T-cell (primary cell): ENCODE data around the gene GRM1. TPM values are rescaled to one million over a fixed set of nuclear protein-coding genes. Genes with fewer than 3 reads are reported as not detected.
A peak's percentile ranks its signal among the peaks of the same experiment; 100 is the strongest.

Experiments used
- ATAC-seq, 4 experiments: fragments of 200-7000 bp in 3 of 4; fragments of 150-1000 bp in 1 of 4; cut with Tn5 transposase; replicated peaks in 1 of 4; 1 replicate in 3 of 4; 2 replicates in 1 of 4; pipeline ENCODE4 v1.10.0; 2021; ENCODE audit warnings: moderate library complexity in 3 of 4, mild to moderate bottlenecking in 2 of 4, moderate number of reproducible peaks in 1 of 4
- CTCF ChIA-PET, 2 donors: fragments of 300-600 bp; sonication (Branson Sonifier 250); formaldehyde crosslinking; loops; one replicate each; lab custom pipeline; 2022; ENCODE audit warnings: antibody characterized with exemption in 2 of 2; lab: Charles Lee
- POLR2A ChIA-PET, 2 donors: fragments of 300-600 bp; sonication (Branson Sonifier 250); formaldehyde crosslinking; loops; one replicate each; lab custom pipeline; 2022; ENCODE audit warnings: antibody characterized with exemption in 2 of 2; lab: Charles Lee
- DNase-seq, 35 experiments: peaks; one replicate each; pipeline versions ENCODE4 v3.0.0 to v3.0.0-alpha.2; 2013 to 2023
- H3K27ac ChIP-seq: one replicate; pipeline ENCODE4 v1.5.1; 2013; ENCODE audit warnings: low read length
- H3K27me3 ChIP-seq, 2 experiments: replicated peaks in 1 of 2; 1 replicate in 1 of 2; 2 replicates in 1 of 2; pipeline versions ENCODE4 v1.6.1 to v1.7.0; 2013; ENCODE audit warnings: low read length in 1 of 2, mixed read lengths in 1 of 2; ENCODE audit not compliant: control insufficient read depth in 2 of 2, insufficient read depth in 2 of 2; ENCODE audit errors: extremely low read depth in 1 of 2
- H3K36me3 ChIP-seq, 2 donors: 1 replicate in 1 of 2; 2 replicates in 1 of 2; pipeline versions ENCODE4 v1.6.1 to v1.7.0; 2013; ENCODE audit warnings: low read length in 1 of 2; ENCODE audit not compliant: control insufficient read depth in 2 of 2, insufficient read depth in 1 of 2; ENCODE audit errors: extremely low read depth in 1 of 2
- H3K4me1 ChIP-seq, 2 experiments: 1 replicate in 1 of 2; 2 replicates in 1 of 2; pipeline versions ENCODE4 v1.6.1 to v1.7.0; 2013; ENCODE audit warnings: low read length in 2 of 2, mixed read lengths in 1 of 2; ENCODE audit not compliant: insufficient read depth in 2 of 2, control insufficient read depth in 1 of 2; ENCODE audit errors: extremely low read depth in 1 of 2
- H3K4me3 ChIP-seq, 2 donors: 1 replicate in 1 of 2; 2 replicates in 1 of 2; pipeline versions ENCODE4 v1.5.1 to v1.7.0; 2013; ENCODE audit warnings: mild to moderate bottlenecking in 2 of 2, low read length in 1 of 2, moderate library complexity in 1 of 2; ENCODE audit not compliant: control insufficient read depth in 1 of 2; ENCODE audit errors: extremely low read depth in 1 of 2
- H3K9me3 ChIP-seq: 2 replicates; pipeline ENCODE4 v1.7.0; 2013
- H3K27ac Mint-ChIP-seq, 2 donors: one replicate each; pipeline ENCODE4 v1.8.0; 2020 to 2021; ENCODE audit warnings: mild to moderate bottlenecking in 2 of 2, mixed read lengths in 2 of 2
- H3K27me3 Mint-ChIP-seq, 2 donors: one replicate each; pipeline ENCODE4 v1.8.0; 2021 to 2022; ENCODE audit warnings: mixed read lengths in 2 of 2
- H3K36me3 Mint-ChIP-seq: one replicate; pipeline ENCODE4 v1.8.0; 2021; ENCODE audit warnings: mixed read lengths
- H3K4me1 Mint-ChIP-seq, 3 donors: one replicate each; pipeline ENCODE4 v1.8.0; 2020 to 2022; ENCODE audit warnings: mixed read lengths in 3 of 3, mild to moderate bottlenecking in 1 of 3
- H3K4me3 Mint-ChIP-seq, 3 donors: one replicate each; pipeline ENCODE4 v1.8.0; 2020 to 2022; ENCODE audit warnings: mild to moderate bottlenecking in 3 of 3, mixed read lengths in 3 of 3, moderate library complexity in 3 of 3
- H3K9me3 Mint-ChIP-seq, 3 donors: one replicate each; pipeline ENCODE4 v1.8.0; 2020 to 2022; ENCODE audit warnings: mixed read lengths in 3 of 3
- WGBS: methylation state at CpG from one replicate; pipeline ENCODE4 v1.1.5; 2013; ENCODE audit warnings: missing lambda C conversion rate; ENCODE audit not compliant: insufficient coverage; 5-methylcytosine and 5-hydroxymethylcytosine counted together
- total RNA-seq, 35 experiments: library from RNA in 6 of 35; stranded (reverse) in 6 of 35; fragments of 120-200 nt in 1 of 35; gene quantifications; one replicate each; pipeline versions ENCODE4 v1.2.1 to v1.2.4 and lab custom pipeline; 2013 to 2026

Gene GRM1
- total RNA-seq, 5 donors from 2014 or later (not counting 1 experiment from before 2014, with no cell fraction given), result not detected

GRCh38 chr6:146028252-146028795, 538 bp upstream of the GRM1 start:
- WGBS, result 7% methylated on average over 13 of the region's 19 CpGs
- CTCF ChIA-PET, result no interaction called here
- ATAC-seq (peak in 1 of 4 experiments; percentile 24), DNase-seq (peak in 15 of 35 experiments; percentile 4 to 40 (median 13))
- Histone ChIP-seq H3K27me3 (peaks cover 9 to 25% of the 10 kb centered on the region in 2 experiments), H3K27ac (no peak overlapping the region), H3K36me3 (no peaks in the 10 kb centered on the region), H3K9me3 (no peaks in the 10 kb centered on the region), H3K4me3 (no peak overlapping the region), H3K4me1 (peaks cover 0 to 4% of the 10 kb centered on the region in 2 experiments)
- peaks cover 9 to 15% (median 14%) of the 10 kb centered on the region in 3 donors for H3K4me1 Mint-ChIP-seq
- no peak overlapping the region for H3K27ac Mint-ChIP-seq
- peaks cover 0 to 6% (median 0%) of the 10 kb centered on the region in 3 donors for H3K9me3 Mint-ChIP-seq
- peaks cover 54 to 62% of the 10 kb centered on the region in 2 donors for H3K27me3 Mint-ChIP-seq
- H3K36me3 Mint-ChIP-seq, result no peaks in the 10 kb centered on the region
- peak overlapping the region in 1 of 3 donors; percentile 15 for H3K4me3 Mint-ChIP-seq
- POLR2A ChIA-PET, result no interaction called here

- Mint-ChIP-seq H3K36me3 (no peaks in the 10 kb centered on the region), H3K27me3 (peaks cover 59 to 62% of the 10 kb centered on the region in 2 donors), H3K27ac (no peak overlapping the region), H3K4me3 (no peak overlapping the region), H3K9me3 (peaks cover 0 to 6% (median 0%) of the 10 kb centered on the region in 3 donors), H3K4me1 (peaks cover 9 to 15% (median 14%) of the 10 kb centered on the region in 3 donors)
- Histone ChIP-seq H3K36me3 (no peaks in the 10 kb centered on the region), H3K9me3 (no peaks in the 10 kb centered on the region), H3K4me3 (no peak overlapping the region), H3K27ac (no peak overlapping the region), H3K27me3 (peaks cover 9 to 25% of the 10 kb centered on the region in 2 experiments), H3K4me1 (peaks cover 0 to 4% of the 10 kb centered on the region in 2 experiments)
- ATAC-seq, result no peak
- DNase-seq, result no peak
- 24% methylated on average over 18 of the region's 25 CpGs for WGBS
- CTCF ChIA-PET, result no interaction called here
- POLR2A ChIA-PET, result no interaction called here
Observed at GRCh38 chr6:146029573-146030184, 817 bp downstream of the GRM1 start.

- peaks cover 0 to 2% (median 0%) of the 10 kb centered on the region in 3 donors for H3K9me3 Mint-ChIP-seq
- H3K36me3 Mint-ChIP-seq, result no peaks in the 10 kb centered on the region
- Histone ChIP-seq H3K27ac (no peak overlapping the region), H3K9me3 (no peaks in the 10 kb centered on the region), H3K27me3 (peaks cover 9 to 25% of the 10 kb centered on the region in 2 experiments), H3K4me1 (peaks cover 0 to 4% of the 10 kb centered on the region in 2 experiments), H3K36me3 (no peaks in the 10 kb centered on the region), H3K4me3 (no peak overlapping the region)
- ATAC-seq (no peak), DNase-seq (no peak)
- no peak overlapping the region for H3K4me3 Mint-ChIP-seq
- peaks cover 37 to 53% of the 10 kb centered on the region in 2 donors for H3K27me3 Mint-ChIP-seq
- WGBS, result 44% methylated on average over 1 of the region's 4 CpGs
- no peak overlapping the region for H3K27ac Mint-ChIP-seq
- POLR2A ChIA-PET, result no interaction called here
- peaks cover 9 to 14% (median 14%) of the 10 kb centered on the region in 3 donors for H3K4me1 Mint-ChIP-seq
- CTCF ChIA-PET, result no interaction called here
Observed at GRCh38 chr6:146032387-146032786, 3.5 kb downstream of the GRM1 start.

- peaks cover 20 to 35% (median 24%) of the 10 kb centered on the region in 3 donors for H3K9me3 Mint-ChIP-seq
- no CpG with 5 or more reads among the region's 1 CpG for WGBS
- ChIA-PET CTCF (no interaction called here), POLR2A (no interaction called here)
- H3K27me3 Mint-ChIP-seq, result peaks cover 1 to 11% of the 10 kb centered on the region in 2 donors
- H3K4me1 Mint-ChIP-seq, result no peaks in the 10 kb centered on the region
- no peak overlapping the region for H3K4me3 Mint-ChIP-seq
- H3K4me1 ChIP-seq, result no peaks in the 10 kb centered on the region
- peaks cover 2% of the 10 kb centered on the region for H3K9me3 ChIP-seq
- H3K36me3 Mint-ChIP-seq, result no peaks in the 10 kb centered on the region
- no peaks in the 10 kb centered on the region for H3K36me3 ChIP-seq
- no peak overlapping the region for H3K27ac Mint-ChIP-seq
- H3K27ac ChIP-seq, result no peak overlapping the region
- ATAC-seq, result no peak
- H3K27me3 ChIP-seq, result no peaks in the 10 kb centered on the region
- DNase-seq, result no peak
- H3K4me3 ChIP-seq, result no peak overlapping the region
Observed at GRCh38 chr6:146040360-146040759, 11.5 kb downstream of the GRM1 start.

- Mint-ChIP-seq H3K4me3 (no peak overlapping the region), H3K9me3 (peaks cover 20 to 35% (median 24%) of the 10 kb centered on the region in 3 donors), H3K27ac (no peak overlapping the region), H3K4me1 (no peaks in the 10 kb centered on the region), H3K27me3 (peaks cover 1 to 11% of the 10 kb centered on the region in 2 donors), H3K36me3 (no peaks in the 10 kb centered on the region)
- ATAC-seq (no peak), DNase-seq (no peak)
- Histone ChIP-seq H3K9me3 (peaks cover 2% of the 10 kb centered on the region), H3K27me3 (no peaks in the 10 kb centered on the region), H3K4me1 (no peaks in the 10 kb centered on the region), H3K4me3 (no peak overlapping the region), H3K27ac (no peak overlapping the region), H3K36me3 (no peaks in the 10 kb centered on the region)
- WGBS, result no CpG with 5 or more reads among the region's 1 CpG
- ChIA-PET POLR2A (no interaction called here), CTCF (no interaction called here)
Observed at GRCh38 chr6:146041282-146041681, 12.4 kb downstream of the GRM1 start.

GRCh38 chr6:146047371-146047770, 18.5 kb downstream of the GRM1 start:
- ATAC-seq, result no peak
- Histone ChIP-seq H3K9me3 (no peaks in the 10 kb centered on the region), H3K4me3 (no peak overlapping the region), H3K36me3 (no peaks in the 10 kb centered on the region), H3K27me3 (no peaks in the 10 kb centered on the region), H3K4me1 (no peaks in the 10 kb centered on the region), H3K27ac (no peak overlapping the region)
- H3K27me3 Mint-ChIP-seq, result peaks cover 0 to 10% of the 10 kb centered on the region in 2 donors
- DNase-seq, result no peak
- H3K9me3 Mint-ChIP-seq, result peaks cover 0 to 4% (median 0%) of the 10 kb centered on the region in 3 donors
- ChIA-PET POLR2A (no interaction called here), CTCF (no interaction called here)
- H3K4me1 Mint-ChIP-seq, result no peaks in the 10 kb centered on the region
- no peaks in the 10 kb centered on the region for H3K36me3 Mint-ChIP-seq
- 70% methylated on average over 1 of the region's 2 CpGs for WGBS
- no peak overlapping the region for H3K27ac Mint-ChIP-seq
- no peak overlapping the region for H3K4me3 Mint-ChIP-seq
